ENCODE data around the gene TMEM50B. TPM values are rescaled to one million over a fixed set of nuclear protein-coding genes. Genes with fewer than 3 reads are reported as not detected.

Gene TMEM50B
- total RNA-seq = 24.7 and 25.9 TPM in 2 replicates

GRCh38 chr21:33479679-33480480, at the start of gene TMEM50B:
Gene TMEM50B (minus strand): TSS chr21:33479974. CDS start chr21:33468885, 11,089 bp downstream.

GRCh38 chr21:33491373-33492102, 11.8 kb upstream of the TMEM50B start, which contains the start of gene DNAJC28:
Gene DNAJC28 (minus strand): TSS chr21:33491716. CDS start chr21:33489393, 2,323 bp downstream.

GRCh38 chr21:33403128-33403785, 76.5 kb downstream of the TMEM50B start, which contains the start of gene IFNGR2:
Gene IFNGR2 (plus strand): TSS chr21:33403413. CDS start chr21:33403544, 131 bp downstream.

Other genes starting within 250 kb of the TMEM50B start
- gene IL10RB, start 213.6 kb downstream of the TMEM50B start, total RNA-seq = 41.8 and 66.1 TPM in 2 replicates
- gene IFNAR1, start 155.0 kb downstream of the TMEM50B start, total RNA-seq = 17.2 and 34.9 TPM in 2 replicates
- 27.5 and 76.2 TPM in 2 replicates for gene IFNGR2, start 76.6 kb downstream of the TMEM50B start, total RNA-seq
- 0.97 and 1.4 TPM in 2 replicates for gene DNAJC28, start 11.7 kb upstream of the TMEM50B start, total RNA-seq
- gene GART, start 62.1 kb upstream of the TMEM50B start, total RNA-seq = 55.2 and 69.4 TPM in 2 replicates
- 96.7 and 234 TPM in 2 replicates for gene SON, start 63.1 kb upstream of the TMEM50B start, total RNA-seq
- 16.4 and 17.5 TPM in 2 replicates for gene DONSON, start 108.7 kb upstream of the TMEM50B start, total RNA-seq
- gene CRYZL1, start 161.8 kb upstream of the TMEM50B start, total RNA-seq = 18.8 and 40.3 TPM in 2 replicates
- 31.2 and 97.6 TPM in 2 replicates for gene ITSN1, start 162.5 kb upstream of the TMEM50B start, total RNA-seq